ENCODE results near the gene MUC3A. TPM values are rescaled to one million over a fixed set of nuclear protein-coding genes. Genes with fewer than 3 reads are reported as not detected.
A peak's percentile ranks its signal among the peaks of the same experiment; 100 is the strongest.
"Not testable (repeated sequence)": the region's sequence is repeated elsewhere in the genome, so short reads cannot be mapped to it uniquely, and the experiment has no call there.

Gene MUC3A
- total RNA-seq, 4 donors from 2014 or later = 0.09 to 1.1 (median 0.24) TPM

- TF ChIP-seq, protein P1, sequence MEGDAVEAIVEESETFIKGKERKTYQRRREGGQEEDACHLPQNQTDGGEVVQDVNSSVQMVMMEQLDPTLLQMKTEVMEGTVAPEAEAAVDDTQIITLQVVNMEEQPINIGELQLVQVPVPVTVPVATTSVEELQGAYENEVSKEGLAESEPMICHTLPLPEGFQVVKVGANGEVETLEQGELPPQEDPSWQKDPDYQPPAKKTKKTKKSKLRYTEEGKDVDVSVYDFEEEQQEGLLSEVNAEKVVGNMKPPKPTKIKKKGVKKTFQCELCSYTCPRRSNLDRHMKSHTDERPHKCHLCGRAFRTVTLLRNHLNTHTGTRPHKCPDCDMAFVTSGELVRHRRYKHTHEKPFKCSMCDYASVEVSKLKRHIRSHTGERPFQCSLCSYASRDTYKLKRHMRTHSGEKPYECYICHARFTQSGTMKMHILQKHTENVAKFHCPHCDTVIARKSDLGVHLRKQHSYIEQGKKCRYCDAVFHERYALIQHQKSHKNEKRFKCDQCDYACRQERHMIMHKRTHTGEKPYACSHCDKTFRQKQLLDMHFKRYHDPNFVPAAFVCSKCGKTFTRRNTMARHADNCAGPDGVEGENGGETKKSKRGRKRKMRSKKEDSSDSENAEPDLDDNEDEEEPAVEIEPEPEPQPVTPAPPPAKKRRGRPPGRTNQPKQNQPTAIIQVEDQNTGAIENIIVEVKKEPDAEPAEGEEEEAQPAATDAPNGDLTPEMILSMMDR (IDR thresholded peaks at IDR 0.05) = no peak
- ATAC-seq (ENCODE audit: low FRiP score) (no peak), DNase-seq (ENCODE audit: low spot score) (no peak)
These were observed 24.7 kb downstream of the MUC3A start for GRCh38 chr7:100974021-100974420.

- ATAC-seq (ENCODE audit: low FRiP score) = no peak
- DNase-seq (ENCODE audit: low spot score) = no peak
- TF ChIP-seq, protein P1 (IDR thresholded peaks at IDR 0.05) = no peak
These were observed 26.1 kb downstream of the MUC3A start for GRCh38 chr7:100975371-100975821.

DNA sequence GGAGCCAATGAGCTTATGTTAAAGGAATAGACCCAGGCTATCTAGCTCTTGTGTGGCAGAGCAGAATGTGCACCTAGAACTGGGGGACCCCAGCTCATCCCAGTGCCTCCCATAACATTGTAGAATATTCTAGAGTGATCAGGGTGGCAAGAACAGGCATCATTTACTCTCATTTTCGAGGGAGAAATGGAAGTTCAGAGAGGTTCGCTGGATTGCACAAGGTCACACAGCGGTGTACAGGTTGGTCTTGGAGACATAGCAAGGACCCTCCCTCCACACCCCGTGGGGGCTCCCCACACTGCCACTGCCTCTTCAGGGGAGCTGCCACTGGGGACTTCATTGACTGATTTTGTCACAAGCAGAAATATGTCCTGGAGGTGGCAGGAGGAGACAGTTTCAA lies 29.0 kb downstream of the MUC3A start:
- DNase-seq (ENCODE audit: low spot score) = no peak
- TF ChIP-seq, protein P1 (IDR thresholded peaks at IDR 0.05) = no peak
- ATAC-seq (ENCODE audit: low FRiP score) = no peak

GRCh38 chr7:100983451-100984187 lies 34.3 kb downstream of the MUC3A start:
- TF ChIP-seq, protein P1 (IDR thresholded peaks at IDR 0.05) = no peak
- no peak for DNase-seq (ENCODE audit: low spot score)
- peak; percentile 57 for ATAC-seq (ENCODE audit: low FRiP score)

- DNase-seq (ENCODE audit: low spot score); ATAC-seq (ENCODE audit: low FRiP score): not testable (repeated sequence)
These were observed 35.0 kb downstream of the MUC3A start for GRCh38 chr7:100984241-100984918.

DNA sequence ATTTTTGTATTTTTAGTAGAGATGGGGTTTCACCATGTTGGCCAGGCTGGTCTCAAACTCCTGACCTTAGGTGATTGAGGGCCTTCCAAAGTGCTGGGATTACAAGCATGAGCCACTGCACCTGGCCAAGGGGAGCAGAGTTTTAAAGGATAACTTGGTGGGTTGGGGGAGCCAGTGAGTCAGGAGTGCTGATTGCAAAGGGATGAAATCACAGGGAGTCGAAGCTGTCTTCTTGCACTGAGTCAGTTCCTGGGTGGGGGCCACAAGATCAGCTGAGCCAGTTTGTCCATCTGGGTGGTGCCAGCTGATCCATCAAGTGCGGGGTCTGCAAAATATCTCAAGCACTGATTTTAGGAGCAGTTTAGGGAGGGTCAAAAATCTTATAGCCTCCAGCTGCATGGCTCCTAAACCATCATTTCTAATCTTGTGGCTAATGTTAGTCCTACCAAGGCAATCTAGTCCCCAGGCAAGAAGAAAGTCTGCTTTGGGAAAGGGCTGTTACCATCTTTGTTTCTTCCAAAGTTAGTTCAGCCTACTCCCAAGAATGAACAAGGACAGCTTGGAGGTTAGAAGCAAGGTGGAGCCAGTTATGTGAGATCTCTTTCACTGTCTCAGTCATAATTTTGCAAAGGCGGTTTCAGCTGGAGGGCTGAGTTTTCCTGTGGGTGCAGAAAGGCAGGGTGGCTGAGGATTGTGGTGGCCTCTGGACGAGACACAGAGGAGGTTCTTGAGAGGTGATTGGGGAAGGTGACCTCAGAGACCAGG lies 35.9 kb downstream of the MUC3A start:
- ATAC-seq (ENCODE audit: low FRiP score); DNase-seq (ENCODE audit: low spot score): not testable (repeated sequence)

DNA sequence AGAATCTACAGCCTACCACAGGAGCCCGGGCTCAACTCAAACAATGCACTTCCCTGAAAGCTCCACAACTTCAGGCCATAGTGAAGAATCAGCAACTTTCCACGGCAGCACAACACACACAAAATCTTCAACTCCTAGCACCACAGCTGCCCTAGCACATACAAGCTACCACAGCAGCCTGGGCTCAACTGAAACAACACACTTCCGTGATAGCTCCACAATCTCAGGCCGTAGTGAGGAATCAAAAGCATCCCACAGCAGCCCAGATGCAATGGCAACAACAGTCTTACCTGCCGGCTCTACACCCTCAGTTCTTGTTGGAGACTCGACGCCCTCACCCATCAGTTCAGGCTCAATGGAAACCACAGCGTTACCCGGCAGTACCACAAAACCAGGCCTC lies 42.3 kb downstream of the MUC3A start:
- TF ChIP-seq, protein P1 (IDR thresholded peaks at IDR 0.05) = no peak
- no peak for DNase-seq (ENCODE audit: low spot score)
- ATAC-seq (ENCODE audit: low FRiP score) = no peak

- ATAC-seq (ENCODE audit: low FRiP score) = not testable (repeated sequence)
These were observed 42.9 kb downstream of the MUC3A start for GRCh38 chr7:100992280-100992679.

DNA sequence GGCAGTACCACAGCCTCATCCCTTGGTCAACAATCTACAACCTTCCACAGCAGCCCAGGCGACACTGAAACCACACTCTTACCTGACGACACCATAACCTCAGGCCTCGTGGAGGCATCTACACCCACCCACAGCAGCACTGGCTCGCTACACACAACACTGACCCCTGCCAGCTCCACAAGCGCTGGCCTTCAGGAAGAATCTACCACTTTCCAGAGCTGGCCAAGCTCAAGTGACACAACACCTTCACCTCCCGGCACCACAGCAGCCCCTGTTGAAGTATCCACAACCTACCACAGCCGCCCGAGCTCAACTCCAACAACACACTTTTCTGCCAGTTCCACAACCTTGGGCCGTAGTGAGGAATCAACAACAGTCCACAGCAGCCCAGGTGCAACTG lies 45.3 kb downstream of the MUC3A start:
- peak; percentile 41 for ATAC-seq (ENCODE audit: low FRiP score)
- DNase-seq (ENCODE audit: low spot score) = not testable (repeated sequence)

More at GRCh38 chr7:100992280-100992679, 42.9 kb downstream of the MUC3A start:
- DNase-seq (ENCODE audit: low spot score) = not testable (repeated sequence)

- ATAC-seq (ENCODE audit: low FRiP score); DNase-seq (ENCODE audit: low spot score): not testable (repeated sequence)
These were observed 49.2 kb downstream of the MUC3A start for GRCh38 chr7:100998530-100998929.

DNA sequence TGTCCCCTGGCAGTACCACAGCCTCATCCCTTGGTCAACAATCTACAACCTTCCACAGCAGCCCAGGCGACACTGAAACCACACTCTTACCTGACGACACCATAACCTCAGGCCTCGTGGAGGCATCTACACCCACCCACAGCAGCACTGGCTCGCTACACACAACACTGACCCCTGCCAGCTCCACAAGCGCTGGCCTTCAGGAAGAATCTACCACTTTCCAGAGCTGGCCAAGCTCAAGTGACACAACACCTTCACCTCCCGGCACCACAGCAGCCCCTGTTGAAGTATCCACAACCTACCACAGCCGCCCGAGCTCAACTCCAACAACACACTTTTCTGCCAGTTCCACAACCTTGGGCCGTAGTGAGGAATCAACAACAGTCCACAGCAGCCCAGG lies 50.0 kb downstream of the MUC3A start:
- DNase-seq (ENCODE audit: low spot score) = not testable (repeated sequence)
- ATAC-seq (ENCODE audit: low FRiP score) = peak; percentile 73

- not testable (repeated sequence) for DNase-seq (ENCODE audit: low spot score); ATAC-seq (ENCODE audit: low FRiP score)
These were observed 50.7 kb downstream of the MUC3A start for GRCh38 chr7:101000025-101000424.
